Activated CD4-positive, alpha-beta memory T cell treated with anti-CD3 and anti-CD28 coated beads, Interleukin-2, amount 10 ng/mL, durations not matched to agents 7 days and 5 days (primary cell): Measurements from ENCODE around the gene SMC3. TPM values are rescaled to one million over a fixed set of nuclear protein-coding genes. Genes with fewer than 3 reads are reported as not detected.
"Not testable (repeated sequence)": the region's sequence is repeated elsewhere in the genome, so short reads cannot be mapped to it uniquely, and the experiment has no call there.

Source experiments
- CTCF ChIA-PET: fragments of 350-600 bp; sonication (Branson Sonifier 250); formaldehyde crosslinking; loops from one replicate; lab custom pipeline; 2021; ENCODE audit warnings: antibody characterized with exemption, inconsistent platforms; lab: Charles Lee
- POLR2A ChIA-PET: fragments of 350-600 bp; sonication (Branson Sonifier 250); formaldehyde crosslinking; loops from one replicate; lab custom pipeline; 2021; ENCODE audit warnings: antibody characterized with exemption; lab: Charles Lee
- DNase-seq: peaks from one replicate; pipeline ENCODE4 v3.0.0-alpha.2; 2020
- H3K27ac Mint-ChIP-seq: one replicate; pipeline ENCODE4 v1.8.0; 2021; ENCODE audit warnings: mild to moderate bottlenecking, mixed read lengths
- H3K27me3 Mint-ChIP-seq: one replicate; pipeline ENCODE4 v1.8.0; 2021; ENCODE audit warnings: mixed read lengths
- H3K36me3 Mint-ChIP-seq: one replicate; pipeline ENCODE4 v1.8.0; 2021; ENCODE audit warnings: low read depth, mixed read lengths
- H3K4me1 Mint-ChIP-seq: one replicate; pipeline ENCODE4 v1.8.0; 2021; ENCODE audit warnings: mixed read lengths
- H3K4me3 Mint-ChIP-seq: one replicate; pipeline ENCODE4 v1.8.0; 2021; ENCODE audit warnings: mild to moderate bottlenecking, mixed read lengths
- H3K9me3 Mint-ChIP-seq: one replicate; pipeline ENCODE4 v1.8.0; 2021; ENCODE audit warnings: mixed read lengths
- total RNA-seq, 2 experiments: library from RNA; stranded (reverse); gene quantifications; one replicate each; pipeline ENCODE4 v1.2.3, GENCODE V29; 2021

Gene SMC3
- total RNA-seq, 2 experiments from 2014 or later, result 81.0 to 83.0 TPM

DNA sequence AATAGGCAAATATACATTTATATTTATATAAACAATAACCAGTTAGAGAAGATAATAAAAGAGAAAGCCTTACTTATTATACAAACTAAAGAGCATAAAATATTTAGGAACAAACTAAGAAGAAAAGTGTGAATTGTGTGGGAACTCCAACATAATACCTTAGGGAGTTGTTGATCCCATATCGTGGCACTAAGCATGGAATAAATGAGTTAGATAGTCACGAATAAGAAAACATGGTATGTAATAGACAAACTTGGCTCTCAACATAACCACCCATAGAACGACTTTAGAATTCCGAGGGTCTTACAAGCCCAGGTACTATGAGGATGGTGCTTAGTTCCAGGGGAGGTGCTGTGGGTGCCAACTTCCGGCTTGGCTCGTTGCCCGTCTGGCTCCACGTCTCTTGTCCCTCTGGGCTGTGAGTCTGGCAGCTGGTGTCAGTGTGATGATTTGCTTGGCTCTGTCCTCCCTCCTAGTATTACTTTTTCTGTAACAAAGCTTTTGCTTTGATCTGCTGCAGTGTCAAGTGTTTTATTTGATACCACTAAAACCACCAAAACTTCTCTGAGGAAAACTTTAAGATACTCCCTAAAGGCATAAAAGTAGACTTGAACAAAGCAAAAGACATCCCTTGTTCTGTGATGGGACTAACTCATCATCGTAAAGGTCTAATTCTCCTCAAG lies 67.2 kb downstream of the SMC3 start:
- no peak for DNase-seq
- no peaks in the 10 kb centered on the region for H3K9me3 Mint-ChIP-seq
- ChIA-PET CTCF (no interaction called here), POLR2A (no interaction called here)
- no peak overlapping the region for H3K4me3 Mint-ChIP-seq
- H3K36me3 Mint-ChIP-seq, result no peaks in the 10 kb centered on the region
- peaks cover 14% of the 10 kb centered on the region for H3K27me3 Mint-ChIP-seq
- no peak overlapping the region for H3K27ac Mint-ChIP-seq
- H3K4me1 Mint-ChIP-seq, result no peaks in the 10 kb centered on the region

DNA sequence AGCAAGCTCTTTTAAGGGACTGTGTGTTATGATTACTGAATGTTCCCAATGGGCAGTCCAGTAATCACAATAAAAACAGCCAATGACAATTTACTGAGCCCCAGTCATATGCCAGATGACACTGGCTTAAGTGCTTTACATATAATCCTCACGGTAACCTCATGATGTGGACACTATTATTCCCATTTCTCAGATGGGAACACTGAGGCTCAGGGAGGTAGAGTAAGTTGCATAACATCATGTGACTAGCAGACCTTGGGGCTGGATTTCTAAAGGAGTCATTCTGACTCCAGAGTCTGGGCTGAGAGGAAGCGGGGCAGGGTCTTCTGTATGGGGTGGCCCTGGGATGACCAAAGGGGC lies 69.1 kb downstream of the SMC3 start:
- Mint-ChIP-seq H3K4me3 (no peak overlapping the region), H3K27me3 (peaks cover 27% of the 10 kb centered on the region), H3K27ac (no peak overlapping the region), H3K36me3 (no peaks in the 10 kb centered on the region), H3K9me3 (no peaks in the 10 kb centered on the region), H3K4me1 (peaks cover 10% of the 10 kb centered on the region)
- CTCF ChIA-PET, result interaction anchor here (1.1 kb wide), 1 partner anchor 330 kb away, joined by 3 read pairs; no protein-coding TSS in a partner anchor
- POLR2A ChIA-PET, result no interaction called here
- DNase-seq, result no peak

DNA sequence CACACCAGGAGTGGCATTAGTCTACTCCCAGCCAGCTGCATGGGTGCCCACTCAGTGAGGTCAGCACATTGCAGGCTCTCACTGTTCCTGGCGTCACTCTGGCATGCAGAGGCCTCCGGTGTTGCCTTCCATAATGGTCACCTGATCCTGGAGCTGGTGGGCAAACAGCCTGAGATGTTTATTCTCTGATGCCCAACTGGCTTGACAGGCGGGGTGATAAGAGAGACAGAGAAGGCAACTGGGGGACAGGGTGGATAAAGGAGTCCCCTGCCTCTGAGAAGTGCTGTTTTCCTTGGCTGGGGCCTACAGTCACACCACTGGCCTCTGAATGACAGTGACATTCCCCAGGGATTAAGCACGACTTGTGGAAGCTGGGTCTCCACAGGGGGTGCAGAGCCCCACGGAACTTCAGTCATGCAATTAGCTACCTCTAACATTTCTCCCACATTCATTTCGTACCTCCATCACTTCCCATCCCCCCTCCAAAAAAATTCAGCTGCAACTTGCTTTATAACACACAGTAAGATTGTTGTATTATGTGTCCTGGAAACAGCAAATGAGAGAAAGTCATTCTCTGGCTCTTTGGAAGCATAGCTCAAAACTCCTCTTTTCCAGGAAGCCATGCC lies 69.5 kb downstream of the SMC3 start:
- no peak for DNase-seq
- CTCF ChIA-PET, result interaction anchor here (1.1 kb wide), 1 partner anchor 331 kb away, joined by 3 read pairs; no protein-coding TSS in a partner anchor
- POLR2A ChIA-PET, result no interaction called here
- Mint-ChIP-seq H3K9me3 (no peaks in the 10 kb centered on the region), H3K27me3 (peaks cover 31% of the 10 kb centered on the region), H3K36me3 (no peaks in the 10 kb centered on the region), H3K4me3 (no peak overlapping the region), H3K27ac (no peak overlapping the region), H3K4me1 (peaks cover 14% of the 10 kb centered on the region)

DNA sequence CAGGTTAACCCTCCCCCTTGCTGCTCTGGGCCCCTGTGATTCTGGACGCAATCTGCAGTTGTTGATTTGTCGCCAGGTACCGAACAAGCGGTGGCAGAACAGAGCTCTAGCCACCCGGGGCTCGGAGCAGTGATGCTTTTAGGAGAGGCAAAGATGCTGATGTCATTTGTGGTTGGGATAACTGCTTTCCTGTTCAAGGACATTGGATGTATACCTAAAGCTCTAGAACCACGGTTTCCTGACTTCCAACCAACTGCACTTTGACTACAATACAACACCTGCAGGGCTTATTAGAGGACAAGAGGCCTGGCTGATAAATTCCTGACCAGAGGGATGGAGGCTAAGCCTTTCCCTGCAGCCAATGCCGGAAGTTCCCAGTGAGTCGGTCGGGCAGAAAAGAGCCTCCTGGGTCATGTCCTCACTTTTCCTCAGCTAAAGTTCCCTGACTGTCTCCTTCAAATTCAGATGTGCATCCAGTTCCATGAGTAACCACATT lies 70.1 kb downstream of the SMC3 start:
- ChIA-PET CTCF (no interaction called here), POLR2A (interaction anchor here (1.2 kb wide), 1 partner anchor 75 kb away, joined by 3 read pairs; no protein-coding TSS in a partner anchor)
- H3K4me1 Mint-ChIP-seq, result peaks cover 18% of the 10 kb centered on the region
- DNase-seq, result no peak
- H3K27ac Mint-ChIP-seq, result no peak overlapping the region
- H3K36me3 Mint-ChIP-seq, result no peaks in the 10 kb centered on the region
- H3K27me3 Mint-ChIP-seq, result peaks cover 37% of the 10 kb centered on the region
- H3K4me3 Mint-ChIP-seq, result no peak overlapping the region
- no peaks in the 10 kb centered on the region for H3K9me3 Mint-ChIP-seq

DNA sequence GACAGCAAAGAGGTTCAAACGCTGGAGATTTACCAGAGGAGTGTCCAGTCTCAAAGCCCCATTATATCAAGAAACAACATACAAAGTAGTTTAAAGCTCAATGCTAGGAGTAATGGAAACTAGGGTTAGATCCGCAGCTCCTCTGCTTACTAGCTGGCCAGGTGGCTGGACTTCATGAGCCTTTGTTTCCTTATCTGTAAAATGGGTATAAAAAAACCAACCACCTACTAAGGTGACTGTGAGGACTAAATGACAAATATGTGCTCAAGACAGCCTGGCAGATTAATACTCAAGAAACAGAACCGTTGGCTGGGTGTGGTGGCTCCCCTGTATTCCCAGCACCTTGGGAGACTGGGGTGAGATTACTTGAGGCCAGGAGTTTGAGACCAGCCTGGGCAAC lies 70.8 kb downstream of the SMC3 start:
- H3K27ac Mint-ChIP-seq, result no peak overlapping the region
- no peaks in the 10 kb centered on the region for H3K36me3 Mint-ChIP-seq
- peaks cover 44% of the 10 kb centered on the region for H3K27me3 Mint-ChIP-seq
- H3K4me3 Mint-ChIP-seq, result no peak overlapping the region
- ChIA-PET CTCF (no interaction called here), POLR2A (interaction anchor here (1.2 kb wide), 1 partner anchor 75 kb away, joined by 3 read pairs; no protein-coding TSS in a partner anchor)
- DNase-seq, result no peak
- no peaks in the 10 kb centered on the region for H3K9me3 Mint-ChIP-seq
- H3K4me1 Mint-ChIP-seq, result peaks cover 25% of the 10 kb centered on the region

DNA sequence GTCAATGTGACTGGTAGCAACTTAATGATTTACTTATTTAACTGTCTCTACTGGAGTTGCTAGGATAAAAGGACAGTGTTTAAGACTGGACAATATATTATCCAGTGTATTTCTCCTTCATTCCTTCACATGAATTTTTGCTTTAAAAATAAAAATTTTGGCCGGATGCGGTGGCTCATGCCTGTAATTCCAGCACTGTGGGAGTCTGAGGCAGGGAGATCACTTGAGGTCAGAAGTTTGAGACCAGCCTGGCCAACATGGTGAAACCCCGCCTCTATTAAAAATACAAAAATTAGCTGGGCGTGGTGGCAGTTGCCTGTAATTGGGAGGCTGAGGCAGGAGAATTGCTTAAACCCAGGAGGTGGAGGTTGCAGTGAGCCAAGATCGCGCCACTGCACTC lies 71.6 kb downstream of the SMC3 start:
- Mint-ChIP-seq H3K27me3 (peaks cover 48% of the 10 kb centered on the region), H3K4me1 (peaks cover 26% of the 10 kb centered on the region)
- H3K4me3 Mint-ChIP-seq, POLR2A ChIA-PET, CTCF ChIA-PET, DNase-seq, H3K27ac Mint-ChIP-seq, H3K9me3 Mint-ChIP-seq, H3K36me3 Mint-ChIP-seq: not testable (repeated sequence)

DNA sequence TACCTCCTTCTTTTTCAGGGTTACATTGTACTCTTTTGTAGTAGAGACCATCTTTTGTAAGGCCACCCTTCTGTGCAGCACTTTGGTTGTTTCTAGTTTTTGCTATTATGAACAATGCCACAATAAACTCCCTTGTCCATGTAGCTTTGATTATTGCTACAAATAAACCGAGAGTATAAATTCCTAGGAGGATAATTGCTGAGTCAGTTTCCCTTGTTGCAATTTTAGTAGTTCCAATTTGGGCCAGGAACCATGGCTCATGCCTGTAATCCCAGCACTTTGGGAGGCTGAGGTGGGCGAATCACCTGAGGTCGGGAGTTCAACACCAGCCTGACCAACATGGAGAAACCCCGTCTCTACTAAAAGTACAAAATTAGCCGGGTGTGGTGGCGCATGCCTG lies 72.4 kb downstream of the SMC3 start:
- CTCF ChIA-PET, result interaction anchor here (1.7 kb wide), 1 partner anchor 23 kb away, joined by 5 read pairs; no protein-coding TSS in a partner anchor
- H3K36me3 Mint-ChIP-seq, POLR2A ChIA-PET, DNase-seq, H3K27ac Mint-ChIP-seq, H3K9me3 Mint-ChIP-seq, H3K4me3 Mint-ChIP-seq: not testable (repeated sequence)
- peaks cover 50% of the 10 kb centered on the region for H3K27me3 Mint-ChIP-seq
- peaks cover 30% of the 10 kb centered on the region for H3K4me1 Mint-ChIP-seq

DNA sequence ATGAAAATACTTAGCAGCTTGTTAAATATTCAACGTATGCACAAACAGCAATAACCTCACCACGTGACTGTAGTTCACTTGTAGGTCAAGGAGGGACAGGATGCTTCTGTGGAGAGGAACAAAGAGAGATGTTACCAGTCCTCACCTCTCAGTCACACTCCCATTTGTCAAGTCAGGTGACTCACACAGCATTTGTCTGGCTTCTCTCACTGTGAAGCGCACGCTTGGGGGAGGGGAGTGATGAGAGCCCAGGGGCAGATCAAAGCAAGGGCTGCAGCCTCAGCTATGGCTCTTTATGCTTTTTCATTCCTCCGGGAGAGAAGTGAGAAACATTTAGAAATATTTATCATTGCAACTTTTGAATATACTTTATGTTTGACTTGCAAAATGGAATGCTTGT lies 73.8 kb downstream of the SMC3 start:
- H3K27me3 Mint-ChIP-seq, result peaks cover 60% of the 10 kb centered on the region
- ChIA-PET CTCF (interaction anchor here (1.1 to 1.7 kb wide), 3 partner anchors 10 to 31 kb away, joined by 3 to 6 read pairs (median 5); no protein-coding TSS in a partner anchor), POLR2A (interaction anchor here (0.6 kb wide), 1 partner anchor 72 kb away, joined by 3 read pairs; no protein-coding TSS in a partner anchor)
- H3K27ac Mint-ChIP-seq, result no peak overlapping the region
- peaks cover 33% of the 10 kb centered on the region for H3K4me1 Mint-ChIP-seq
- H3K4me3 Mint-ChIP-seq, result no peak overlapping the region
- no peaks in the 10 kb centered on the region for H3K36me3 Mint-ChIP-seq
- peak; percentile 37 for DNase-seq
- no peaks in the 10 kb centered on the region for H3K9me3 Mint-ChIP-seq

DNA sequence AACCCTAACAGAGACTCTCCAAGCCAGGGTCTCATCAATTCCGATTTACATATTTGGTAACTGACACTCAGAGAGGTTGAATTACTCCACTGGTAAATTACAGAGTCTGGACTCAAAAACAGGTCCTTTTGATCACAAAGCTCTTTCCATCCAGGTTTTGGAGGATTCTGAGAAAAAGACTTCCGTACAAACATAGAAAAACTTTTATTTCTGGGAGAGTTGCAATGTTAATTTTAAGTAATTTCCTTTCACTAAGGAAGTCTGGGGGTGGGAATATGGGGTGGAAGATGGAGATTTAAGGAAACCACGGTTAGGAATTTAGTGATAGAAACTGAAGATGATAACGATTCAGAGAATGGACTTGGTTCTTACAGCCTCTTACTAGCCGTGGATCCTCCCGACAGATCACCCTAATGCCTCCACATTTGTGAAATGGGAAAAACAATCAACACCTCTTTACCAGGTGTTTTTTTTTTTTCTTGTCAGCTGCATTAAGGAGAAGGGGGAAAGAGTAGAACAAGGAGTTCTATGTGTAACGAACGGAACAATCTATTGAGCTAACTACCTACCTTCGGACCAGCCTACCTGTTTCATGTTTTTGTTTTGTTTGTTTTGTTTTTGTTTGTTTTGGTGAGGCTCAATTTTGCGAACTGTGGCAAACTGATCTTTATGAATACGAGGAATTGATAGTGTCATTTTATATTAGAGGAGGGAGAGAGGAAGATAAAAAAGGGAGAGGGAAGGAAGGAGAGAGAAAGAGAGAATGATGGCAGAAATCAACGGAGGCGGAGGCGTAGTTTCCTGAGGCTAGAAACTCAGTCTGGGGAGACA lies 74.9 kb downstream of the SMC3 start:
- POLR2A ChIA-PET, result no interaction called here
- Mint-ChIP-seq H3K27ac (no peak overlapping the region), H3K4me1 (peaks cover 33% of the 10 kb centered on the region), H3K36me3 (no peaks in the 10 kb centered on the region), H3K9me3 (no peaks in the 10 kb centered on the region), H3K27me3 (peaks cover 65% of the 10 kb centered on the region), H3K4me3 (peak overlapping the region; percentile 59)
- CTCF ChIA-PET, result interaction anchor here (0.9 kb wide), 1 partner anchor 30 kb away, joined by 3 read pairs; no protein-coding TSS in a partner anchor
- no peak for DNase-seq

DNA sequence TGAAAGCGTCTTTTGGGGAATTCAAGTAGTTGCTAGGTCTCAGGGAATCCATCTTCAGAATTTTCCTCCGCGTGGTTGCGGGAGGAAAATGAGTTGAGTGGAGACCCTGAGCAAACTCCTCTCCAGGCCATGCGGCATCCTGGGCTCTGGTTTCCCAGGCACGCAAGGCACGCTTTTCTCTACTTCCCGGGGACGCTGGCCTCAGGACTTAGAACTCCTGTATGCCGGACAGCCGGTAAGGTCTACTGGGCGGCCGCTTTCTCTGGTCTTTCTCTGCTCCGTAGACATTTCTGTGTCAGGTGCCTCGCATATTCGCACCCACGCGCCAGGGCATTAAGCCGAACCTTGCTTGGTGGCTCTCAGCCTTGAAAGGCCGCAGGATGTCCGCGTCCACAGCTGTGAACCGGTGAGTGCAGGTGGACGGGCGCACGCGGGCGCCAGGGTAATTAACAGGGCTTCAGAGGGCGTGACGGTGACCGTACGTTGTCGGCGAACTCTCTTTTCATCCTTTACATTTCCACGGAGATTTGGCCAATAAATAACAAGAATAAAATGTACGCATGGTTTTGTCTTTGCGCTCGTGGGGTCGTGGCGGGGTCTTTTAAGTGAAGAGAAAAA lies 75.6 kb downstream of the SMC3 start:
- Mint-ChIP-seq H3K27me3 (peaks cover 63% of the 10 kb centered on the region), H3K4me1 (peaks cover 33% of the 10 kb centered on the region), H3K27ac (no peak overlapping the region), H3K4me3 (peak overlapping the region; percentile 75), H3K36me3 (no peaks in the 10 kb centered on the region), H3K9me3 (no peaks in the 10 kb centered on the region)
- POLR2A ChIA-PET, result interaction anchor here (1.4 to 1.7 kb wide), 2 partner anchors 29 to 76 kb away, joined by 3 to 4 read pairs; partner anchors contain the start of gene SMC3
- CTCF ChIA-PET, result interaction anchor here (0.9 kb wide), 2 partner anchors 29 to 32 kb away, joined by 3 to 4 read pairs; no protein-coding TSS in a partner anchor
- no peak for DNase-seq

DNA sequence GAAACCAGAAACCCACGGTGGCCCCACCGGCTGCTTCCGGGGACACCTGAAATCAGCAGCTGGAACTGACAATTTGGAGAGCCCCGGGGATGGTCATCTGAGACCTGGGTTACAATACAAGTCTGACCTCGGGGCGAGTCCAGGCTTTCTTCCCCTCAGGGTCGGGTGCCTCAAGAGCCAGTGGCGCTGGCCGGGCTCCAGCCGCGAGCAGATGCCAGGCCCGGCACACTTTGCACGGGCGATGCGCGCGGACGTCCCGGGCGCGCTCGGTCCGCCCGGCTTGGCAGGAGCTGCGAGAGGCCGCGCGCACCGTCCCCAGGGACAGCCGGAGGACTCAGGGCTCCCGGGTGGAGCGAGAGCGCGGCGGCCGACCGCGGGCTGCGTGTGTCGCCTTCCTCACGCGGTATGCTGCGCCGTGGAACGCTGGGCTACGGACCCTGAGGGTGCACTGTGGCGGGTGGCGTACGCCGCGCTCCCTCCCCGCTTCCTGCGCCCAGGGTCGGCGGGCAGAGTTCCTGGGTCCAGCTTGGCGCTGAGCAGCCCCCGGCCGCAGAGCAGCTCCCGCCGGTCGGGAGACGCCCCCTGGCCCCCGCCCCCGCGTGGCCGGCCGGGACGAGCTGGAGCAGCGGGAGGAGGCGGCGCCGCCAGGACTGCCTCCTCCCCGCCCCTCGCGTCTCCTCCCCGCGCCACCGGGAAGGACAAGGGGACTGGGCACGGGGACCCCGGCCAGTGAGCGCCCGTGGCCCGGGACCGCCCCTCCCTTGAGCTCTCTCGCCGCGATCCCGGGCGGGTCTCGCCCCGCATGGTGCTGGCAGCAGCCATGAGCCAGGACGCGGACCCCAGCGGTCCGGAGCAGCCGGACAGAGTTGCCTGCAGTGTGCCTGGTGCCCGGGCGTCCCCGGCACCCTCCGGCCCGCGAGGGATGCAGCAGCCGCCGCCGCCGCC lies 76.4 kb downstream of the SMC3 start, which contains the start of gene RBM20:
Gene RBM20, plus strand, starts transcription at position 684 of the 945 bp plus-strand sequence. Its CDS starts 119 bp downstream, at position 803.
- ChIA-PET POLR2A (interaction anchor here (1.3 to 1.7 kb wide), 3 partner anchors 28 to 77 kb away, joined by 3 to 4 read pairs (median 3); partner anchors contain the start of gene SMC3), CTCF (interaction anchor here (0.9 to 1.2 kb wide), 2 partner anchors 29 to 33 kb away, joined by 3 to 4 read pairs; no protein-coding TSS in a partner anchor)
- H3K36me3 Mint-ChIP-seq, result no peaks in the 10 kb centered on the region
- peaks cover 33% of the 10 kb centered on the region for H3K4me1 Mint-ChIP-seq
- no peaks in the 10 kb centered on the region for H3K9me3 Mint-ChIP-seq
- peak; percentile 21 for DNase-seq
- peak within 1 kb of the TSS; percentile 75 for H3K4me3 Mint-ChIP-seq
- no peak within 1 kb of the TSS for H3K27ac Mint-ChIP-seq
- H3K27me3 Mint-ChIP-seq, result peaks cover 69% of the 10 kb centered on the region
